HepG2 (cell line): ENCODE measurements around the gene AIF1. TPM values are rescaled to one million over a fixed set of nuclear protein-coding genes. Genes with fewer than 3 reads are reported as not detected.

Source experiments
- ATAC-seq: fragments of 200-7000 bp; cut with Tn5 transposase; 3 replicates; pipeline ENCODE4 v1.9.1; 2020; ENCODE audit warnings: mild to moderate bottlenecking, moderate library complexity
- BruUV-seq: library from RNA; stranded (reverse); fragments of 400-500 nt; replicated peaks from 2 replicates; lab custom pipeline; 2021; lab: Mats Ljungman, UMichigan
- CTCF ChIA-PET: fragments of 300-600 bp; formaldehyde crosslinking; extraction: SDS; loops from one replicate; lab custom pipeline; 2021; ENCODE audit warnings: low total read pairs, inconsistent platforms, low intra/inter-chr PET ratio; lab: Yijun Ruan, JAX
- POLR2A ChIA-PET: fragments of 350-600 bp; sonication (Branson Sonifier 250); formaldehyde crosslinking; loops from one replicate; lab custom pipeline; 2020; ENCODE audit warnings: antibody characterized with exemption, inconsistent platforms; lab: Yijun Ruan, JAX
- DNase-seq: peaks from one replicate; pipeline ENCODE4 v3.0.0-alpha.2; 2015; ENCODE audit warnings: low spot score
- FAIRE-seq: peaks from 3 replicates; lab custom pipeline; 2011; peaks lifted over from hg19 to GRCh38; lab: Jason Lieb, UNC
- H2AFZ ChIP-seq: one replicate; pipeline ENCODE4 v1.6.1; 2011; ENCODE audit warnings: low read length, inconsistent platforms
- H3K27ac ChIP-seq: fragments of 300-600 bp; 3 replicates; pipeline ENCODE4 v1.8.0; 2011; ENCODE audit warnings: mixed run types, mild to moderate bottlenecking, mixed read lengths, low read length, inconsistent platforms; ENCODE audit not compliant: insufficient read depth; ENCODE audit errors: extremely low read length
- H3K27me3 ChIP-seq, 2 experiments: fragments of 200-600 bp in 1 of 2; 2 replicates in 1 of 2; 3 replicates in 1 of 2; pipeline versions ENCODE4 v1.6.0 to v1.8.0; 2011; ENCODE audit warnings: low read length in 2 of 2, mild to moderate bottlenecking in 2 of 2, moderate library complexity in 2 of 2, inconsistent platforms in 1 of 2; ENCODE audit not compliant: insufficient read depth in 2 of 2, control insufficient read depth in 1 of 2
- H3K36me3 ChIP-seq, 2 experiments: fragments of 200-600 bp in 1 of 2; replicated peaks in 1 of 2; 2 replicates in 1 of 2; 3 replicates in 1 of 2; pipeline versions ENCODE4 v1.5.1 to v1.8.0; 2011; ENCODE audit warnings: low read length in 2 of 2, inconsistent platforms in 1 of 2; ENCODE audit not compliant: insufficient read depth in 2 of 2, control insufficient read depth in 1 of 2
- H3K4me1 ChIP-seq: 2 replicates; pipeline ENCODE4 v1.5.1; 2012; ENCODE audit warnings: low read length, inconsistent platforms; ENCODE audit not compliant: insufficient read depth
- H3K4me2 ChIP-seq: 2 replicates; pipeline ENCODE4 v1.6.0; 2011; ENCODE audit warnings: low read depth, low read length, inconsistent platforms
- H3K4me3 ChIP-seq, 3 experiments: fragments of 200-600 bp in 1 of 3; sonication (generic), shearing (Covaris generic) in 1 of 3; replicated peaks in 1 of 3; 2 replicates each; pipeline ENCODE4 v1.5.1; 2011 to 2016; ENCODE audit warnings: low read length in 3 of 3, inconsistent platforms in 2 of 3, low read depth in 2 of 3, mild to moderate bottlenecking in 2 of 3, control low read depth in 1 of 3, mixed read lengths in 1 of 3; ENCODE audit not compliant: insufficient read depth in 1 of 3
- H3K79me2 ChIP-seq: one replicate; pipeline ENCODE4 v1.6.1; 2011; ENCODE audit warnings: low read length, inconsistent platforms; ENCODE audit not compliant: insufficient read depth
- H3K9ac ChIP-seq: 2 replicates; pipeline ENCODE4 v1.6.0; 2011; ENCODE audit warnings: mild to moderate bottlenecking, low read depth, low read length, inconsistent platforms; ENCODE audit not compliant: insufficient read depth
- H3K9me3 ChIP-seq: 2 replicates; pipeline ENCODE4 v1.5.1; 2012; ENCODE audit warnings: mild to moderate bottlenecking, low read length
- H4K20me1 ChIP-seq: 2 replicates; pipeline ENCODE4 v1.6.0; 2011; ENCODE audit warnings: inconsistent platforms, mild to moderate bottlenecking, low read length, moderate library complexity; ENCODE audit not compliant: insufficient read depth
- EP300 ChIP-seq, 3 experiments: sonication (generic) in 1 of 3; formaldehyde crosslinking in 1 of 3; IDR thresholded peaks; 2 replicates each; pipeline versions ENCODE4 v1.5.1 to v1.6.1; 2011 to 2020; ENCODE audit warnings: low read depth in 2 of 3, low read length in 2 of 3, borderline replicate concordance in 1 of 3, improper control_type of control experiment in 1 of 3, mild to moderate bottlenecking in 1 of 3, missing genetic modification reagents in 1 of 3, moderate library complexity in 1 of 3
- GPN1 ChIP-seq: sonication (generic); formaldehyde crosslinking; IDR thresholded peaks from 2 replicates; pipeline ENCODE4 v1.5.1; 2020; ENCODE audit warnings: missing genetic modification reagents, borderline replicate concordance
- HOXA9 ChIP-seq: sonication (generic); formaldehyde crosslinking; IDR thresholded peaks from 2 replicates; pipeline ENCODE4 v1.8.1; 2022; ENCODE audit warnings: missing genetic modification reagents, mild to moderate bottlenecking, moderate library complexity, borderline replicate concordance
- KDM2A ChIP-seq: sonication (generic); formaldehyde crosslinking; IDR thresholded peaks from 2 replicates; pipeline ENCODE4 v1.4.0; 2020; ENCODE audit warnings: low read depth, missing genetic modification reagents, borderline replicate concordance
- KLF11 ChIP-seq: IDR thresholded peaks from 2 replicates; pipeline ENCODE4 v1.6.1; 2016; ENCODE audit warnings: missing compliant biosample characterization
- KLF12 ChIP-seq: sonication (generic); formaldehyde crosslinking; IDR thresholded peaks from 2 replicates; pipeline ENCODE4 v1.4.0; 2020; ENCODE audit warnings: missing genetic modification reagents, borderline replicate concordance
- KLF9 ChIP-seq: IDR thresholded peaks from 2 replicates; pipeline ENCODE4 v1.6.1; 2016; ENCODE audit warnings: low read depth
- MBD4 ChIP-seq: IDR thresholded peaks from 2 replicates; pipeline ENCODE4 v1.6.1; 2012; ENCODE audit warnings: low read length, inconsistent platforms, borderline replicate concordance
- MZF1 ChIP-seq: sonication (generic); formaldehyde crosslinking; IDR thresholded peaks from 2 replicates; pipeline ENCODE4 v1.8.1; 2023; ENCODE audit warnings: mild to moderate bottlenecking, missing genetic modification reagents, borderline replicate concordance
- PAF1 ChIP-seq: IDR thresholded peaks from 2 replicates; pipeline ENCODE4 v1.6.1; 2016; ENCODE audit warnings: missing genetic modification reagents, missing compliant biosample characterization
- SATB2 ChIP-seq: sonication (generic); formaldehyde crosslinking; IDR thresholded peaks from 2 replicates; pipeline ENCODE4 v1.5.0; 2020; ENCODE audit warnings: missing genetic modification reagents
- SRSF9 ChIP-seq: fragments of 200-400 bp; formaldehyde crosslinking; IDR thresholded peaks from 2 replicates; pipeline ENCODE4 v1.6.1; 2018; ENCODE audit warnings: borderline replicate concordance, mild to moderate bottlenecking, low read depth, low read length; ENCODE audit not compliant: insufficient read depth, poor library complexity, severe bottlenecking
- TEAD2 ChIP-seq: sonication (generic); formaldehyde crosslinking; IDR thresholded peaks from 2 replicates; pipeline ENCODE4 v1.9.0; 2021; ENCODE audit warnings: missing genetic modification reagents
- ZBTB8A ChIP-seq: sonication (generic); formaldehyde crosslinking; IDR thresholded peaks from 2 replicates; pipeline ENCODE4 v1.4.0; 2020; ENCODE audit warnings: mild to moderate bottlenecking, low read depth, missing genetic modification reagents, borderline replicate concordance
- ZNF292 ChIP-seq: sonication (generic); formaldehyde crosslinking; IDR thresholded peaks from 2 replicates; pipeline ENCODE4 v1.8.1; 2022; ENCODE audit warnings: mild to moderate bottlenecking, low read depth, missing genetic modification reagents, borderline replicate concordance
- ZNF549 ChIP-seq: sonication (generic); formaldehyde crosslinking; IDR thresholded peaks from 2 replicates; pipeline ENCODE4 v1.5.0; 2020; ENCODE audit warnings: missing genetic modification reagents
- ZNF557 ChIP-seq: sonication (generic); formaldehyde crosslinking; IDR thresholded peaks from 2 replicates; pipeline ENCODE4 v1.4.0; 2020; ENCODE audit warnings: missing genetic modification reagents
- ZNF598 ChIP-seq: sonication (generic); formaldehyde crosslinking; IDR thresholded peaks from 2 replicates; pipeline ENCODE4 v1.5.1; 2020; ENCODE audit warnings: mild to moderate bottlenecking, missing genetic modification reagents, borderline replicate concordance
- ZNF75D ChIP-seq: sonication (generic); formaldehyde crosslinking; IDR thresholded peaks from 2 replicates; pipeline ENCODE4 v1.8.1; 2023; ENCODE audit warnings: missing genetic modification reagents, mild to moderate bottlenecking, borderline replicate concordance
- ZNF792 ChIP-seq: IDR thresholded peaks from 2 replicates; pipeline ENCODE4 v1.6.1; 2016
- ZNF883 ChIP-seq: sonication (generic); formaldehyde crosslinking; IDR thresholded peaks from 2 replicates; pipeline ENCODE4 v1.5.1; 2020; ENCODE audit warnings: mild to moderate bottlenecking, missing genetic modification reagents; ENCODE audit errors: not compliant biosample characterization
- WGBS: methylation state at CpG from one replicate; pipeline ENCODE4 v1.1.6; 2017; ENCODE audit warnings: low lambda C conversion rate; 5-methylcytosine and 5-hydroxymethylcytosine counted together
- in situ Hi-C: cut with HindIII; loops from 2 replicates; pipeline ENCODE4 v1.10.0; 2017; ENCODE audit warnings: low pct_unique_long_range_greater_than_20kb; ENCODE audit not compliant: extremely low pct_ligation_motif_present
- intact Hi-C: fragments of 100-400 bp; cut with micrococcal nuclease; formaldehyde crosslinking; loops from one replicate; pipeline ENCODE4 v1.10.0; 2022; ENCODE audit not compliant: unreplicated experiment
- polyA plus RNA-seq, 8 experiments: library from polyadenylated mRNA; depleted of rRNA in 3 of 8; stranded (reverse) in 7 of 8; unstranded in 1 of 8; fragments of >200 nt; fragmentation: Illumina TruSeq in 4 of 8; extraction: Trizol in 4 of 8; gene quantifications; 2 replicates each; pipeline versions ENCODE4 v1.2.1 to v1.2.3, GENCODE V29; 2011 to 2016; ENCODE audit warnings: low read depth in 4 of 8, missing spikeins in 1 of 8, mixed read lengths in 1 of 8; ENCODE audit not compliant: insufficient read depth in 1 of 8
- total RNA-seq, 5 experiments: library from RNA; depleted of rRNA; stranded (reverse); fragments of >200 nt; fragmentation: Illumina TruSeq; extraction: Trizol; gene quantifications; 2 replicates each; pipeline ENCODE4 v1.2.3, GENCODE V29; 2016; ENCODE audit warnings: low read depth in 1 of 5
- TF ChIP-seq, protein P1 (sequence below): sonication (generic); formaldehyde crosslinking; IDR thresholded peaks from 2 replicates; pipeline ENCODE4 v1.4.0; 2020; ENCODE audit warnings: missing genetic modification reagents

AIF1 gene
- total and polyA plus RNA-seq, 2 of the 13 experiments (the other 11 are each of a cell fraction or from before 2014, with no cell fraction given), result 1.5 TPM; not detected in 1

DNA sequence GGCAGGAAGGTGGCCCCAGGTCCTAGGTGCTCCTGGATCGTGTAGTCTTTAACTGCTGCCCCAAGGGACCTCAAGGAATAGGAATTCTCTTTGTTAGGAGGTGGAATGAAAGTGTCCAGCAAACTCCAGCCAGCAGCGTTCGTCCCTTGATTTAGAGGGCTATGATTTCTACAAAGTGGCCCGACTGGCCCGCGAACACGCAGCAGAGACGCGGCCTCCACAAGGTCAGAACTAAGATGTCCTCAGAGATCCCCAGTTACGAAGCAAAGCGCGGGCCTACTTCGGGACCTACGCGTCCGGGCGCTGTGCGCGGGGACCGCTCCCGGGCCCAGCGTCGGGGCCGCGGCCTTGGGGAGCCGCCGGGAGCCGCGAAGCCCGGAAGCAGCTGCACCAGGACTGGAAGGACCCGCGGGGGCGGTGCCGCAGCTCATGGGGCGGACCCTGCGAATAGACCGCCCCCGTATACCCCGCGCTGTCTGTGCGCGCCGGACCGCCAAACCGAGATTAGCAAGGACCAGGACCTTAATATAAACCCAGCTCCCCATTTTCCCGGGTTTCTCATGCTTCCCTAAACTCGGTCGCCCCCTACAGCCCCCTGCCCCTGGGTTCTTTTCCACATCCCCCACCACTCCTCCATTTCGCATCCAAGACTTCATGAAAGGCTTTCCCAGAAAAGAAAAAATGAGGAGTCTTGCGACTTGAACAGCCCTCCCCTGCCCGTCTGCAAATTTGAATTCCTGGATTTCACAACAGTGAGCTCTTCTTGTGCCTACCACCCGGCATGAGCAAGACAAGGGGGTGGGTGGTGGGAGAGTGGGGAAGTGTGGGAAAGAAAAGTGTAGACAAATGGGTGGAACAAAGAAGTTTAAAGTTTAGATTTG is 45.6 kb downstream of the AIF1 start, which contains the start of gene C6orf47:
Gene C6orf47, minus strand, starts transcription at position 398 of the 881 bp plus-strand sequence. CDS start 831 bp downstream, outside the sequence.
- ATAC-seq (peak; percentile 66), FAIRE-seq (peak; percentile 59), DNase-seq (peak; percentile 79)
- H2AFZ ChIP-seq, result no peak within 1 kb of the TSS
- peaks cover 86% of the 10 kb centered on the region for H3K4me1 ChIP-seq
- BruUV-seq, result no TSS peak
- peak within 1 kb of the TSS; percentile 100 for H3K4me2 ChIP-seq
- ChIA-PET POLR2A (interaction anchor here (0.6 to 7.4 kb wide), 29 partner anchors 7 to 530 kb away, joined by 3 to 438 read pairs (median 5); partner anchors contain the start of genes ABHD16A, AIF1, APOM and BAG6), CTCF (no interaction called here)
- peaks cover 10 to 20% of the 10 kb centered on the region in 2 experiments for H3K36me3 ChIP-seq
- H3K4me3 ChIP-seq, result peak within 1 kb of the TSS; percentile 56 to 78 (median 68)
- H3K27ac ChIP-seq, result peak within 1 kb of the TSS; percentile 73
- peak within 1 kb of the TSS; percentile 72 for H3K9ac ChIP-seq
- no peaks in the 10 kb centered on the region; a peak in 1 of 5 replicates for H3K27me3 ChIP-seq
- in situ Hi-C loops, result no loop called here
- no peaks in the 10 kb centered on the region for H3K9me3 ChIP-seq
- WGBS, result 5% methylated on average over 23 of the region's 52 CpGs
- H3K79me2 ChIP-seq, result peaks cover 70% of the 10 kb centered on the region
- intact Hi-C loops, result loop anchor here (1.0 kb wide), 1 partner anchor 8 kb away; the partner anchor contains the start of gene BAG6
- H4K20me1 ChIP-seq, result peaks cover 19% of the 10 kb centered on the region; the same call in 1 of the 2 replicates
- TF ChIP-seq SATB2 (CRISPR knock-in tag), result peak; percentile 87
- peak; percentile 100 for TF ChIP-seq KDM2A (CRISPR knock-in tag)
- TF ChIP-seq SRSF9, result no peak
- TF ChIP-seq ZNF883, result peak; percentile 92
- peak; percentile 88; the same call in 1 of the 2 replicates for TF ChIP-seq KLF12
- TF ChIP-seq PAF1 (CRISPR knock-in tag), result peak; percentile 17; the same call in 1 of the 2 replicates
- no peak for TF ChIP-seq HOXA9
- no peak; the same call in 1 of the 2 replicates for TF ChIP-seq ZBTB8A
- peak; percentile 76; the same call in 1 of the 2 replicates for TF ChIP-seq TEAD2 (CRISPR knock-in tag)
- no peak for TF ChIP-seq GPN1 (CRISPR knock-in tag)
- TF ChIP-seq ZNF792 (CRISPR knock-in tag), result peak; percentile 75
- no peak for TF ChIP-seq ZNF292
- peak; percentile 82; the same call in 1 of the 2 replicates for TF ChIP-seq ZNF598 (CRISPR knock-in tag)
- no peak for TF ChIP-seq MZF1 (CRISPR knock-in tag)
- TF ChIP-seq KLF9 (CRISPR knock-in tag), result no peak; the same call in 1 of the 2 replicates
- TF ChIP-seq KLF11 (CRISPR knock-in tag), result 0 out of 2 replicates have a peak, but pooled peaks have one; percentile 21
- TF ChIP-seq ZNF557, result no peak
- no peak for TF ChIP-seq ZNF75D (CRISPR knock-in tag)
- TF ChIP-seq EP300 (IDR thresholded peaks at IDR 0.05; ENCODE audit: low read depth in 2 of 2, low read length in 2 of 2), result no peak
- TF ChIP-seq EP300 (CRISPR knock-in tag; IDR thresholded peaks at IDR 0.05; ENCODE audit: borderline replicate concordance), result peak; percentile 42; the same call in 1 of the 2 replicates
- TF ChIP-seq MBD4, result no peak
- TF ChIP-seq, protein P1, sequence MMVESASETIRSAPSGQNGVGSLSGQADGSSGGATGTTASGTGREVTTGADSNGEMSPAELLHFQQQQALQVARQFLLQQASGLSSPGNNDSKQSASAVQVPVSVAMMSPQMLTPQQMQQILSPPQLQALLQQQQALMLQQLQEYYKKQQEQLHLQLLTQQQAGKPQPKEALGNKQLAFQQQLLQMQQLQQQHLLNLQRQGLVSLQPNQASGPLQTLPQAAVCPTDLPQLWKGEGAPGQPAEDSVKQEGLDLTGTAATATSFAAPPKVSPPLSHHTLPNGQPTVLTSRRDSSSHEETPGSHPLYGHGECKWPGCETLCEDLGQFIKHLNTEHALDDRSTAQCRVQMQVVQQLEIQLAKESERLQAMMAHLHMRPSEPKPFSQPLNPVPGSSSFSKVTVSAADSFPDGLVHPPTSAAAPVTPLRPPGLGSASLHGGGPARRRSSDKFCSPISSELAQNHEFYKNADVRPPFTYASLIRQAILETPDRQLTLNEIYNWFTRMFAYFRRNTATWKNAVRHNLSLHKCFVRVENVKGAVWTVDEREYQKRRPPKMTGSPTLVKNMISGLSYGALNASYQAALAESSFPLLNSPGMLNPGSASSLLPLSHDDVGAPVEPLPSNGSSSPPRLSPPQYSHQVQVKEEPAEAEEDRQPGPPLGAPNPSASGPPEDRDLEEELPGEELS (CRISPR knock-in tag), result peak; percentile 51; the same call in 1 of the 2 replicates
- TF ChIP-seq ZNF549, result peak; percentile 78; the same call in 1 of the 2 replicates
